HepG2 (cell line): Measurements from ENCODE around the gene FBF1. TPM values are rescaled to one million over a fixed set of nuclear protein-coding genes. Genes with fewer than 3 reads are reported as not detected.

Source experiments
- ADNP ChIP-seq: sonication (generic); formaldehyde crosslinking; IDR thresholded peaks from 2 replicates; pipeline ENCODE4 v1.4.0; 2020; ENCODE audit warnings: missing genetic modification reagents
- CREB1 ChIP-seq, 2 experiments: fragments of 450-650 bp in 1 of 2; IDR thresholded peaks; 2 replicates each; pipeline ENCODE4 v1.6.1; 2016 to 2017; ENCODE audit warnings: control low read depth in 1 of 2, mild to moderate bottlenecking in 1 of 2, missing compliant biosample characterization in 1 of 2, missing genetic modification characterization in 1 of 2
- ELF3 ChIP-seq: IDR thresholded peaks from 2 replicates; pipeline ENCODE4 v1.6.1; 2016; ENCODE audit warnings: missing genetic modification reagents, missing compliant biosample characterization
- HNRNPUL1 ChIP-seq: fragments of 200-400 bp; formaldehyde crosslinking; IDR thresholded peaks from 2 replicates; pipeline ENCODE4 v1.6.1; 2017; ENCODE audit warnings: low read depth, mild to moderate bottlenecking, low read length, moderate library complexity
- HOXA3 ChIP-seq: sonication (generic); formaldehyde crosslinking; IDR thresholded peaks from 2 replicates; pipeline ENCODE4 v1.5.0; 2020; ENCODE audit warnings: missing genetic modification reagents
- NAIF1 ChIP-seq: sonication (generic); formaldehyde crosslinking; IDR thresholded peaks from 2 replicates; pipeline ENCODE4 v1.5.0; 2020; ENCODE audit warnings: mild to moderate bottlenecking, missing genetic modification reagents, borderline replicate concordance
- NFYC ChIP-seq: IDR thresholded peaks from 2 replicates; pipeline ENCODE4 v1.6.1; 2016; ENCODE audit warnings: missing genetic modification reagents, missing compliant biosample characterization
- PATZ1 ChIP-seq: sonication (generic); formaldehyde crosslinking; IDR thresholded peaks from 2 replicates; pipeline ENCODE4 v1.4.0; 2020; ENCODE audit warnings: missing genetic modification reagents
- SSRP1 ChIP-seq: IDR thresholded peaks from 2 replicates; pipeline ENCODE4 v1.6.1; 2016; ENCODE audit warnings: control low read depth
- USF2 ChIP-seq, 2 experiments: sonication (generic) in 1 of 2; formaldehyde crosslinking in 1 of 2; IDR thresholded peaks; 2 replicates each; pipeline versions ENCODE4 v1.5.1 to v1.6.1; 2011 to 2020; ENCODE audit warnings: borderline replicate concordance in 1 of 2, low read depth in 1 of 2, low read length in 1 of 2, mild to moderate bottlenecking in 1 of 2, missing genetic modification reagents in 1 of 2, moderate library complexity in 1 of 2
- ZC3H4 ChIP-seq: sonication (generic); formaldehyde crosslinking; IDR thresholded peaks from 2 replicates; pipeline ENCODE4 v1.4.0; 2020; ENCODE audit warnings: missing genetic modification reagents, borderline replicate concordance
- ZFP91 ChIP-seq: sonication (generic); formaldehyde crosslinking; IDR thresholded peaks from 2 replicates; pipeline ENCODE4 v1.9.0; 2022; ENCODE audit warnings: missing genetic modification reagents, mild to moderate bottlenecking, borderline replicate concordance
- ZMYM4 ChIP-seq: sonication (generic); formaldehyde crosslinking; IDR thresholded peaks from 2 replicates; pipeline ENCODE4 v1.8.1; 2023; ENCODE audit warnings: mild to moderate bottlenecking, missing genetic modification reagents
- ZNF136 ChIP-seq: sonication (generic); formaldehyde crosslinking; IDR thresholded peaks from 2 replicates; pipeline ENCODE4 v1.8.1; 2022; ENCODE audit warnings: low read depth, mild to moderate bottlenecking, moderate library complexity, missing genetic modification reagents
- ZNF782 ChIP-seq: sonication (generic); formaldehyde crosslinking; IDR thresholded peaks from 2 replicates; pipeline ENCODE4 v1.4.0; 2020; ENCODE audit warnings: missing genetic modification reagents, mild to moderate bottlenecking, borderline replicate concordance
- ZNF883 ChIP-seq: sonication (generic); formaldehyde crosslinking; IDR thresholded peaks from 2 replicates; pipeline ENCODE4 v1.5.1; 2020; ENCODE audit warnings: mild to moderate bottlenecking, missing genetic modification reagents; ENCODE audit errors: not compliant biosample characterization
- ZSCAN31 ChIP-seq: sonication (generic); formaldehyde crosslinking; IDR thresholded peaks from 2 replicates; pipeline ENCODE4 v1.5.0; 2020; ENCODE audit warnings: low read depth, mild to moderate bottlenecking, missing genetic modification reagents
- polyA plus RNA-seq, 8 experiments: library from polyadenylated mRNA; depleted of rRNA in 3 of 8; stranded (reverse) in 7 of 8; unstranded in 1 of 8; fragments of >200 nt; fragmentation: Illumina TruSeq in 4 of 8; extraction: Trizol in 4 of 8; gene quantifications; 2 replicates each; pipeline versions ENCODE4 v1.2.1 to v1.2.3, GENCODE V29; 2011 to 2016; ENCODE audit warnings: low read depth in 4 of 8, missing spikeins in 1 of 8, mixed read lengths in 1 of 8; ENCODE audit not compliant: insufficient read depth in 1 of 8
- total RNA-seq, 5 experiments: library from RNA; depleted of rRNA; stranded (reverse); fragments of >200 nt; fragmentation: Illumina TruSeq; extraction: Trizol; gene quantifications; 2 replicates each; pipeline ENCODE4 v1.2.3, GENCODE V29; 2016; ENCODE audit warnings: low read depth in 1 of 5
- TF ChIP-seq, protein P1 (sequence below): sonication (generic); formaldehyde crosslinking; conservative IDR thresholded peaks from 2 replicates; pipeline ENCODE4 v1.8.0; 2022; ENCODE audit warnings: mild to moderate bottlenecking, moderate library complexity, missing genetic modification reagents

FBF1 gene
- total and polyA plus RNA-seq, 2 of the 13 experiments (the other 11 are each of a cell fraction or from before 2014, with no cell fraction given), result 2.4 to 8.1 TPM

DNA sequence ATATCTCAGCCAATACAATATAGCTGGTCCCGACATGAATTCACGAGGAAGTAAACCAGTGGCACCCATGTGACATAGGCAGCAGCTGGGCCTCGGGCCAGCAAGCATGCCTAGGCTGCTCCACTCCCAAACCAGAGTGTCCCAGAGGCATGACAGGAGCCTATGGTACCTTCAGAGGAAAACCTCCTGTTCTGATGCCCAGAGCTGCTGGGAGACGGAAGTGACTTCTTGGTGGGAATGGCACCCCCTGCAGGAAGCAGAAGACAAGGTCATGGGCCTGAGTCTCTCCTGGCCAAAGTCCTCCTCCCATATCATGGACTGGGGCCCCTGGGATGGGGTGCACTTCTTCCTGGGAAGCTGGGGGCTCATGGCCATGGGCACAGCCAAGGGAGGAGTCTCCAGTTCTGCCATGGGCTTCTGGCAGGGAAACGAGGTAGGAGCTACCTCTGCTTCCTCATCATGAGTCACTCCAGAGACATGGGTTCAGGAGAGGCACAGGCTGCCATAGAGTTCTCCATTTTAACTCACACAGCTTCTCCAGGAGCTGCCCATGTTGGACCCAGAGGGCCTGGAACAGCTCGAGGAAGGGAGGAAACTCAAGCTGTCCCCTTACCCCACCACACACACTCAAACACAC, 13.4 kb downstream of the FBF1 start (continued):
- TF ChIP-seq USF2 (IDR thresholded peaks at IDR 0.05; ENCODE audit: low read depth, low read length) (no peak), USF2 (CRISPR knock-in tag; IDR thresholded peaks at IDR 0.05; ENCODE audit: borderline replicate concordance) (no peak), HOXA3 (CRISPR knock-in tag) (peak; percentile 29; the same call in 1 of the 2 replicates), ZNF136 (CRISPR knock-in tag) (0 out of 2 replicates have a peak, but pooled peaks have one; percentile 32), PATZ1 (CRISPR knock-in tag) (peak; percentile 9; the same call in 1 of the 2 replicates), ZNF883 (CRISPR knock-in tag) (peak; percentile 58), CREB1 (IDR thresholded peaks at IDR 0.05) (no peak), CREB1 (CRISPR knock-in tag; IDR thresholded peaks at IDR 0.05) (no peak), NFYC (CRISPR knock-in tag) (no peak), SSRP1 (CRISPR knock-in tag) (no peak), ZFP91 (peak; percentile 43; the same call in 1 of the 2 replicates), ZMYM4 (CRISPR knock-in tag) (0 out of 2 replicates have a peak, but pooled peaks have one; percentile 38), NAIF1 (no peak), ZC3H4 (no peak), HNRNPUL1 (no peak), ZSCAN31 (CRISPR knock-in tag) (peak; percentile 41; the same call in 1 of the 2 replicates), ZNF782 (CRISPR knock-in tag) (0 out of 2 replicates have a peak, but pooled peaks have one; percentile 40), ELF3 (0 out of 2 replicates have a peak, but pooled peaks have one; percentile 23), ADNP (CRISPR knock-in tag) (no peak)
- TF ChIP-seq, protein P1, sequence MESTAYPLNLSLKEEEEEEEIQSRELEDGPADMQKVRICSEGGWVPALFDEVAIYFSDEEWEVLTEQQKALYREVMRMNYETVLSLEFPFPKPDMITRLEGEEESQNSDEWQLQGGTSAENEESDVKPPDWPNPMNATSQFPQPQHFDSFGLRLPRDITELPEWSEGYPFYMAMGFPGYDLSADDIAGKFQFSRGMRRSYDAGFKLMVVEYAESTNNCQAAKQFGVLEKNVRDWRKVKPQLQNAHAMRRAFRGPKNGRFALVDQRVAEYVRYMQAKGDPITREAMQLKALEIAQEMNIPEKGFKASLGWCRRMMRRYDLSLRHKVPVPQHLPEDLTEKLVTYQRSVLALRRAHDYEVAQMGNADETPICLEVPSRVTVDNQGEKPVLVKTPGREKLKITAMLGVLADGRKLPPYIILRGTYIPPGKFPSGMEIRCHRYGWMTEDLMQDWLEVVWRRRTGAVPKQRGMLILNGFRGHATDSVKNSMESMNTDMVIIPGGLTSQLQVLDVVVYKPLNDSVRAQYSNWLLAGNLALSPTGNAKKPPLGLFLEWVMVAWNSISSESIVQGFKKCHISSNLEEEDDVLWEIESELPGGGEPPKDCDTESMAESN (CRISPR knock-in tag), result 0 out of 2 replicates have a peak, but pooled peaks have one; percentile 29
